ENCODE measurements around the gene AMER3. TPM values are rescaled to one million over a fixed set of nuclear protein-coding genes. Genes with fewer than 3 reads are reported as not detected.

Gene AMER3
- total and polyA plus RNA-seq, 2 of the 4 experiments (the other 2 are of a cell fraction), result not detected

GRCh38 chr2:130759906-130760753, 4.8 kb downstream of the AMER3 start (continued):
- TF ChIP-seq CHD1 (IDR thresholded peaks at IDR 0.05; ENCODE audit: low read depth, low read length), result no peak

- Histone ChIP-seq H3K4me3 (ENCODE audit: insufficient read depth, low read depth, low read length) (no peak overlapping the region), H4K5ac (ENCODE audit: low read depth, low read length) (no peak overlapping the region), H3K27ac (ENCODE audit: insufficient read depth, low read length) (no peak overlapping the region), H2AFZ (replicated peaks; ENCODE audit: low read length, poor library complexity) (no peak overlapping the region), H3K14ac (replicated peaks; ENCODE audit: low read depth, low read length) (no peak overlapping the region), H4K91ac (ENCODE audit: insufficient read depth, low read depth, low read length) (no peak overlapping the region), H3K18ac (ENCODE audit: low read depth, low read length) (no peak overlapping the region), H2BK120ac (ENCODE audit: low read depth, low read length) (no peak overlapping the region), H3K79me1 (ENCODE audit: low read depth in 1 of 2, low read length in 2 of 2) (no peaks in the 10 kb centered on the region), H2AK5ac (ENCODE audit: low read depth, low read length) (no peak overlapping the region), H3K27me3 (ENCODE audit: control insufficient read depth, insufficient read depth, low read length) (peaks cover 1% of the 10 kb centered on the region; the same call in 1 of the 2 replicates), H4K8ac (ENCODE audit: low read depth in 2 of 2, low read length in 2 of 2) (no peak overlapping the region), H3K56ac (ENCODE audit: extremely low read depth, insufficient read depth, low read length) (no peak overlapping the region), H3K4me2 (ENCODE audit: low read depth, low read length) (no peak overlapping the region), H3K9me3 (ENCODE audit: control insufficient read depth, insufficient read depth, low read length) (no peaks in the 10 kb centered on the region; the same call in 1 of the 2 replicates), H4K20me1 (ENCODE audit: insufficient read depth, low read length) (no peaks in the 10 kb centered on the region), H2BK20ac (ENCODE audit: low read depth, low read length) (no peak overlapping the region), H2AK9ac (replicated peaks; ENCODE audit: low read depth, low read length, poor library complexity) (no peak overlapping the region), H3K36me3 (ENCODE audit: control insufficient read depth, insufficient read depth, low read length) (no peaks in the 10 kb centered on the region), H3K9me1 (ENCODE audit: insufficient read depth, low read length) (no peaks in the 10 kb centered on the region), H3K4ac (ENCODE audit: low read depth, low read length) (no peak overlapping the region), H3K23ac (ENCODE audit: low read depth, low read length) (no peak overlapping the region), H3K9ac (ENCODE audit: low read depth, low read length) (no peak overlapping the region), H3K4me1 (ENCODE audit: control insufficient read depth, insufficient read depth, low read length) (peaks cover 2% of the 10 kb centered on the region; the same call in 1 of the 2 replicates), H2BK15ac (ENCODE audit: low read depth, low read length) (no peak overlapping the region), H2BK5ac (ENCODE audit: low read depth, low read length, poor library complexity, severe bottlenecking) (no peak overlapping the region)
- DNase-seq (no peak), ATAC-seq (ENCODE audit: low read depth) (no peak)
- 44% methylated on average over 6 of the region's 14 CpGs; no CpG with 5 or more reads in 1 of the 2 experiments for WGBS, 2 experiments (ENCODE audit: extremely low coverage in 2 of 2, insufficient read length in 1 of 2)
- in situ Hi-C loops (cut with MboI; ENCODE audit: low sequenced_read_pairs) (no loop called here), intact Hi-C loops (cut with micrococcal nuclease) (no loop called here), dilution Hi-C loops (cut with HindIII; ENCODE audit: low sequenced_read_pairs, unreplicated experiment) (no loop called here)
- BruUV-seq (replicated peaks), result no TSS peak
- POLR2A ChIA-PET (ENCODE audit: unreplicated experiment), result no interaction called here
- CTCF ChIA-PET, result no interaction called here
- no peak for TF ChIP-seq POLR2A (IDR thresholded peaks at IDR 0.05; ENCODE audit: low read depth, low read length)
- no peak for TF ChIP-seq SMC3 (IDR thresholded peaks at IDR 0.05; ENCODE audit: low read depth, low read length)
- TF ChIP-seq RFX5 (IDR thresholded peaks at IDR 0.05; ENCODE audit: low read depth, low read length), result no peak
- no peak for TF ChIP-seq CHD1 (IDR thresholded peaks at IDR 0.05; ENCODE audit: low read depth, low read length)
- TF ChIP-seq ELK1 (IDR thresholded peaks at IDR 0.05; ENCODE audit: borderline replicate concordance, low read depth, low read length), result no peak
- TF ChIP-seq MAFK (IDR thresholded peaks at IDR 0.05; ENCODE audit: low read depth, low read length), result no peak
- no peak for TF ChIP-seq MAZ (IDR thresholded peaks at IDR 0.05; ENCODE audit: borderline replicate concordance, low read depth, low read length)
- no peak for TF ChIP-seq MXI1 (IDR thresholded peaks at IDR 0.05; ENCODE audit: borderline replicate concordance, low read depth, low read length)
- no peak for TF ChIP-seq RCOR1 (IDR thresholded peaks at IDR 0.05; ENCODE audit: insufficient replicate concordance, low read length)
- TF ChIP-seq CEBPB (IDR thresholded peaks at IDR 0.05; ENCODE audit: low read depth, low read length), result no peak
- TF ChIP-seq BHLHE40 (IDR thresholded peaks at IDR 0.05; ENCODE audit: low read depth, low read length), result no peak
Observed at GRCh38 chr2:130760754-130761751, 5.7 kb downstream of the AMER3 start.
